Stimulated activated CD8-positive, alpha-beta memory T cell treated with anti-CD3 and anti-CD28 coated beads, Interleukin-7, amount 100 ng/mL, for 1 hour (primary cell): ENCODE measurements around the gene RBM22.

Experiments
- DNase-seq, 2 donors: peaks; one replicate each; pipeline ENCODE4 v3.0.0-alpha.2; 2020; ENCODE audit warnings: low read depth in 2 of 2

RBM22 gene

GRCh38 chr5:150651924-150652671, 48.8 kb downstream of the RBM22 start:
- DNase-seq = no peak

- DNase-seq = no peak
These were observed 49.5 kb downstream of the RBM22 start for GRCh38 chr5:150651382-150651781.

GRCh38 chr5:150650021-150651006, 50.5 kb downstream of the RBM22 start:
- no peak for DNase-seq

GRCh38 chr5:150649108-150650020, 51.5 kb downstream of the RBM22 start:
- no peak for DNase-seq

- no peak for DNase-seq
These were observed 52.4 kb downstream of the RBM22 start for GRCh38 chr5:150648294-150649107.

GRCh38 chr5:150647275-150648251, 53.3 kb downstream of the RBM22 start:
- no peak for DNase-seq

- DNase-seq = no peak
These were observed 55.7 kb downstream of the RBM22 start for GRCh38 chr5:150645070-150645700.

GRCh38 chr5:150644514-150644913, 56.3 kb downstream of the RBM22 start:
- no peak for DNase-seq

- DNase-seq = no peak
These were observed 56.8 kb downstream of the RBM22 start for GRCh38 chr5:150644058-150644457.

- DNase-seq = no peak
These were observed 57.7 kb downstream of the RBM22 start for GRCh38 chr5:150642991-150643710.

GRCh38 chr5:150642567-150642927, 58.3 kb downstream of the RBM22 start:
- no peak for DNase-seq

GRCh38 chr5:150641824-150642566, 58.9 kb downstream of the RBM22 start:
- DNase-seq = no peak

GRCh38 chr5:150641006-150641570, 59.8 kb downstream of the RBM22 start:
- no peak for DNase-seq
